ENCODE results near the gene SUSD6. TPM values are rescaled to one million over a fixed set of nuclear protein-coding genes. Genes with fewer than 3 reads are reported as not detected.

SUSD6 gene
- total and polyA plus RNA-seq, 9 of the 15 experiments (the other 6 are each of a cell fraction or from before 2014, with no cell fraction given): 2.9 to 20.7 (median 5.6) TPM

DNA sequence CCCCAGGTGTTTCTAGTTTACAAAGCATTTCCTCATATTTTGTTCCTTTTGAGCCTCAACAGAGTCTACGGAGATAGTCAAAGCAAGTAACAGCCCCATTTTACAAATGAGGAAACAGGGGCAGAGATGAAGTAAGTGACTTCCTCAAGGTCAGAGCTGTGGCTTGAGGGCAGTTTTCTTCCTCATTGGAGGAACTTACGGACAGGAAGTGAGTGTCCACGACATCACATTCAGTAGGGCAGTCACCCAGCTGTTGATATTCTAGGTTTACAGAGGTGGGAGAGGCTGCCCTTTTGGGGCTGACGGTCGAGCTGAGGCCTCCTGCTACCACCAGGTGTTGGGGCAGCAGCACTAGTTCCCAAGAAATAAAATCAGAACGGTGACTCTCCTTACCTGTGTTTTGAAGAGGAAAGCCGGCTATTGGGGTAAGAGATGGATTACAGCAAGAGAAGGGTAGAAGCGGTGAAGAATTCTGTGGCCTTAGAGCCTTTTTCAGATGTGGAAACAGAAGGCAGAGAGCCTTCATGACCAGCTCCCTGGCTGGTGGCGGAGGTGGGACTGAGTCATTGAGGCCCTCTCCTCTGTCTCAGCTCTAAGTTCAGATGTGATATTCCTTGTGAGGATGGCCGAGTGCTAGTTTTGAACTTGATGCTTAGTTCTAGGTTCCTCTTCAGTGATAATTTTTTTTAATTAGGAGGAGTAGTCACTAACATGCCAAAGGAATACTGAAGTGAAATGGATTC, 41.7 kb downstream of the SUSD6 start (continued):
- no peak for TF ChIP-seq CHD7 (IDR thresholded peaks at IDR 0.05; ENCODE audit: low read depth, low read length)
- no peak for TF ChIP-seq MEF2A (IDR thresholded peaks at IDR 0.05; ENCODE audit: control insufficient read depth, low read depth, low read length)
- TF ChIP-seq SPI1 (IDR thresholded peaks at IDR 0.05; ENCODE audit: borderline replicate concordance, low read depth, low read length): peak; percentile 77; the same call in 1 of the 2 replicates
- no peak for TF ChIP-seq ZNF282 (CRISPR knock-in tag; IDR thresholded peaks at IDR 0.05)
- no peak for TF ChIP-seq SMAD3 (CRISPR knock-in tag; conservative IDR thresholded peaks at IDR 0.05)
- TF ChIP-seq ATF7 (IDR thresholded peaks at IDR 0.05): 0 out of 2 replicates have a peak, but pooled peaks have one; percentile 58
- no peak for TF ChIP-seq KDM1A (IDR thresholded peaks at IDR 0.05)
- no peak for TF ChIP-seq NFIC (IDR thresholded peaks at IDR 0.05)
- TF ChIP-seq, protein P1, sequence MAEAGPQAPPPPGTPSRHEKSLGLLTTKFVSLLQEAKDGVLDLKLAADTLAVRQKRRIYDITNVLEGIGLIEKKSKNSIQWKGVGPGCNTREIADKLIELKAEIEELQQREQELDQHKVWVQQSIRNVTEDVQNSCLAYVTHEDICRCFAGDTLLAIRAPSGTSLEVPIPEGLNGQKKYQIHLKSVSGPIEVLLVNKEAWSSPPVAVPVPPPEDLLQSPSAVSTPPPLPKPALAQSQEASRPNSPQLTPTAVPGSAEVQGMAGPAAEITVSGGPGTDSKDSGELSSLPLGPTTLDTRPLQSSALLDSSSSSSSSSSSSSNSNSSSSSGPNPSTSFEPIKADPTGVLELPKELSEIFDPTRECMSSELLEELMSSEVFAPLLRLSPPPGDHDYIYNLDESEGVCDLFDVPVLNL (CRISPR knock-in tag; IDR thresholded peaks at IDR 0.05; ENCODE audit: low read depth): no peak
- 0 out of 2 replicates have a peak, but pooled peaks have one; percentile 36 for TF ChIP-seq ELF1 (tag; IDR thresholded peaks at IDR 0.05)
- no peak for TF ChIP-seq NR4A1 (CRISPR knock-in tag; IDR thresholded peaks at IDR 0.05)
- no peak for TF ChIP-seq NR4A1 (tag; IDR thresholded peaks at IDR 0.05)
- no peak for TF ChIP-seq HDAC2 (IDR thresholded peaks at IDR 0.05)
- no peak for TF ChIP-seq ILF3 (IDR thresholded peaks at IDR 0.05; ENCODE audit: borderline replicate concordance)
- no peak for TF ChIP-seq BMI1 (IDR thresholded peaks at IDR 0.05; ENCODE audit: low read length)
- 0 out of 2 replicates have a peak, but pooled peaks have one; percentile 13 for TF ChIP-seq ZNF766 (CRISPR knock-in tag; conservative IDR thresholded peaks at IDR 0.05)
- no peak for TF ChIP-seq SMARCA4 (IDR thresholded peaks at IDR 0.05)
- TF ChIP-seq TSC22D4 (tag; IDR thresholded peaks at IDR 0.05): no peak
